Endothelial cell of umbilical vein (primary cell): ENCODE measurements around the gene CLBA1. TPM values are rescaled to one million over a fixed set of nuclear protein-coding genes. Genes with fewer than 3 reads are reported as not detected.

Source experiments
- BruUV-seq: library from RNA; stranded (reverse); fragments of 400-500 nt; replicated peaks from 2 replicates; lab custom pipeline; 2021; lab: Mats Ljungman, UMichigan
- CTCF ChIA-PET: fragments of 300-600, 350-600 bp; sonication (Branson Sonifier 250); formaldehyde crosslinking; loops from one replicate; lab custom pipeline; 2021; ENCODE audit warnings: antibody characterized with exemption, inconsistent platforms; lab: Charles Lee
- POLR2A ChIA-PET: fragments of 300-600, 350-600 bp; sonication (Branson Sonifier 250); formaldehyde crosslinking; loops from one replicate; lab custom pipeline; 2021; ENCODE audit warnings: antibody characterized with exemption, inconsistent platforms; lab: Charles Lee
- DNase-seq: peaks from one replicate; pipeline ENCODE4 v3.0.0-alpha.2; 2011; ENCODE audit warnings: low read depth, low spot score
- FAIRE-seq: peaks from 2 replicates; lab custom pipeline; 2011; peaks lifted over from hg19 to GRCh38; lab: Jason Lieb, UNC
- H2AFZ ChIP-seq: 2 replicates; pipeline ENCODE4 v1.6.0; 2012; ENCODE audit warnings: low read depth, low read length, control low read depth, inconsistent platforms
- H3K27ac ChIP-seq: 2 replicates; pipeline ENCODE4 v1.5.1; 2011; ENCODE audit warnings: low read depth, mild to moderate bottlenecking, control low read depth, low read length, moderate library complexity; ENCODE audit not compliant: insufficient read depth
- H3K27me3 ChIP-seq, 2 experiments: 2 replicates each; pipeline versions ENCODE4 v1.6.0 to v1.6.1; 2011; ENCODE audit warnings: low read length in 2 of 2, mixed read lengths in 1 of 2; ENCODE audit not compliant: control insufficient read depth in 2 of 2, insufficient read depth in 2 of 2
- H3K36me3 ChIP-seq, 2 experiments: 2 replicates in 1 of 2; 3 replicates in 1 of 2; pipeline ENCODE4 v1.5.1; 2011; ENCODE audit warnings: low read length in 2 of 2, mild to moderate bottlenecking in 1 of 2, moderate library complexity in 1 of 2; ENCODE audit not compliant: control insufficient read depth in 2 of 2, insufficient read depth in 2 of 2; ENCODE audit errors: extremely low read depth in 1 of 2
- H3K4me1 ChIP-seq: 3 replicates; pipeline ENCODE4 v1.5.1; 2011; ENCODE audit warnings: mild to moderate bottlenecking, low read length; ENCODE audit not compliant: control insufficient read depth, insufficient read depth; ENCODE audit errors: extremely low read depth
- H3K4me2 ChIP-seq: 2 replicates; pipeline ENCODE4 v1.6.1; 2011; ENCODE audit warnings: low read length, control low read depth, mixed read lengths; ENCODE audit not compliant: insufficient read depth
- H3K4me3 ChIP-seq, 3 experiments: fragments of 200-600 bp in 1 of 3; sonication (generic), shearing (Covaris generic) in 1 of 3; replicated peaks in 1 of 3; 2 replicates each; pipeline ENCODE4 v1.5.1; 2011 to 2016; ENCODE audit warnings: control low read depth in 3 of 3, low read length in 3 of 3, mild to moderate bottlenecking in 2 of 3, inconsistent platforms in 1 of 3, low read depth in 1 of 3, moderate library complexity in 1 of 3; ENCODE audit not compliant: insufficient read depth in 1 of 3
- H3K79me2 ChIP-seq: 2 replicates; pipeline ENCODE4 v1.6.0; 2012; ENCODE audit warnings: low read length, inconsistent platforms; ENCODE audit not compliant: control insufficient read depth, insufficient read depth
- H3K9ac ChIP-seq: replicated peaks from 2 replicates; pipeline ENCODE3; 2011; ENCODE audit warnings: low read length, control low read depth; ENCODE audit not compliant: insufficient read depth; ENCODE audit errors: extremely low read depth
- H3K9me1 ChIP-seq: replicated peaks from 3 replicates; pipeline ENCODE4 v1.6.0; 2011; ENCODE audit warnings: mild to moderate bottlenecking, low read length; ENCODE audit not compliant: control insufficient read depth, insufficient read depth; ENCODE audit errors: extremely low read depth
- H3K9me3 ChIP-seq: replicated peaks from 2 replicates; pipeline ENCODE4 v1.5.1; 2012; ENCODE audit warnings: low read length, inconsistent platforms; ENCODE audit not compliant: control insufficient read depth, insufficient read depth
- H4K20me1 ChIP-seq: replicated peaks from 2 replicates; pipeline ENCODE3; 2011; ENCODE audit warnings: mild to moderate bottlenecking, low read length; ENCODE audit not compliant: control insufficient read depth, insufficient read depth; ENCODE audit errors: extremely low read depth
- FOS ChIP-seq: IDR thresholded peaks from 2 replicates; pipeline ENCODE4 v1.6.1; 2011; ENCODE audit warnings: mild to moderate bottlenecking, low read length, moderate library complexity, borderline replicate concordance; ENCODE audit not compliant: insufficient read depth
- MAX ChIP-seq: IDR thresholded peaks from 2 replicates; pipeline ENCODE4 v1.6.1; 2011; ENCODE audit not compliant: insufficient read depth, insufficient read length
- MYC ChIP-seq: IDR thresholded peaks from one replicate; pipeline ENCODE4 v1.6.1; 2011; ENCODE audit warnings: mild to moderate bottlenecking, low read depth, low read length
- POLR2A ChIP-seq: IDR thresholded peaks from 2 replicates; pipeline ENCODE4 v1.6.1; 2012; ENCODE audit warnings: low read depth, mild to moderate bottlenecking, control low read depth, low read length
- POLR2AphosphoS5 ChIP-seq: IDR thresholded peaks from 2 replicates; pipeline ENCODE4 v1.6.1; 2012; ENCODE audit warnings: low read depth, mild to moderate bottlenecking, control low read depth, low read length, moderate library complexity; ENCODE audit not compliant: insufficient read depth
- dilution Hi-C: fragments of 300-500 bp; cut with MboI; formaldehyde crosslinking; loops from one replicate; pipeline ENCODE4 v1.15.0; 2019; ENCODE audit warnings: low sequenced_read_pairs; ENCODE audit not compliant: extremely low pct_ligation_motif_present
- intact Hi-C: fragments of 100-400 bp; cut with micrococcal nuclease; formaldehyde crosslinking; loops from one replicate; pipeline ENCODE4 v1.10.0; 2022
- polyA plus RNA-seq, 4 experiments: library from polyadenylated mRNA; depleted of rRNA in 3 of 4; stranded (reverse) in 3 of 4; unstranded in 1 of 4; fragments of >200 nt; gene quantifications; 2 replicates each; pipeline versions ENCODE4 v1.2.1 to v1.2.3, GENCODE V29; 2011 to 2012; ENCODE audit warnings: missing spikeins in 1 of 4
- total RNA-seq: library from RNA; stranded (reverse); gene quantifications from 2 replicates; pipeline ENCODE4 v1.2.3, GENCODE V29; 2021

The CLBA1 gene
- total and polyA plus RNA-seq, 2 donors (not counting 3 experiments of a cell fraction or from before 2014, with no cell fraction given), result 5.2 to 5.3 TPM

GRCh38 chr14:104973385-104974145 is 12.0 kb upstream of the CLBA1 start:
- Histone ChIP-seq H3K27me3 (no peaks in the 10 kb centered on the region), H3K4me3 (no peak overlapping the region), H4K20me1 (no peaks in the 10 kb centered on the region), H3K79me2 (peaks cover 16% of the 10 kb centered on the region), H3K9me1 (no peaks in the 10 kb centered on the region), H2AFZ (peak overlapping the region; percentile 42), H3K36me3 (no peaks in the 10 kb centered on the region), H3K9me3 (no peaks in the 10 kb centered on the region), H3K4me1 (peaks cover 61% of the 10 kb centered on the region), H3K4me2 (no peak overlapping the region), H3K27ac (peak overlapping the region; percentile 89), H3K9ac (no peak overlapping the region)
- ChIA-PET POLR2A (interaction anchor here (1.2 to 1.8 kb wide), 2 partner anchors 11 to 47 kb away, joined by 5 to 7 read pairs; partner anchors contain the start of genes CDCA4 and CLBA1), CTCF (interaction anchor here (0.6 to 4.7 kb wide), 13 partner anchors 12 to 507 kb away, joined by 3 to 97 read pairs (median 5); partner anchors contain the start of genes CDCA4 and CLBA1)
- BruUV-seq, result no TSS peak
- peak; percentile 86 for TF ChIP-seq POLR2AphosphoS5
- TF ChIP-seq MAX, result no peak
- FAIRE-seq, result no peak
- no peak for DNase-seq
- intact Hi-C loops (loop anchor here (2.0 to 10.0 kb wide), 3 partner anchors 47 to 209 kb away; partner anchors contain the start of genes CDCA4 and JAG2), dilution Hi-C loops (no loop called here)

GRCh38 chr14:104974146-104974541 is 11.4 kb upstream of the CLBA1 start:
- H4K20me1 ChIP-seq, result no peaks in the 10 kb centered on the region
- H3K9me3 ChIP-seq, result no peaks in the 10 kb centered on the region
- POLR2A ChIA-PET, result interaction anchor here (1.2 kb wide), 1 partner anchor 11 kb away, joined by 5 read pairs; the partner anchor contains the start of gene CLBA1
- no peaks in the 10 kb centered on the region for H3K36me3 ChIP-seq
- TF ChIP-seq FOS, result no peak
- no peak for TF ChIP-seq MAX
- TF ChIP-seq MYC, result no peak
- no peak for TF ChIP-seq POLR2A
- H3K27me3 ChIP-seq, result no peaks in the 10 kb centered on the region
- no peaks in the 10 kb centered on the region for H3K9me1 ChIP-seq
- H3K79me2 ChIP-seq, result peaks cover 11% of the 10 kb centered on the region
- H3K4me1 ChIP-seq, result peaks cover 55% of the 10 kb centered on the region
- DNase-seq, result no peak
- no peak overlapping the region for H3K4me2 ChIP-seq
- intact Hi-C loops, result loop anchor here (5.0 to 10.0 kb wide), 2 partner anchors 193 to 209 kb away; partner anchors contain the start of gene JAG2
- CTCF ChIA-PET, result interaction anchor here (1.2 to 4.7 kb wide), 12 partner anchors 11 to 206 kb away, joined by 3 to 97 read pairs (median 6); partner anchors contain the start of genes CDCA4 and CLBA1
- no peak for FAIRE-seq
- no peak overlapping the region for H3K9ac ChIP-seq
- peak overlapping the region; percentile 89 for H3K27ac ChIP-seq
- H2AFZ ChIP-seq, result peak overlapping the region; percentile 20
- no peak overlapping the region for H3K4me3 ChIP-seq
- BruUV-seq, result no TSS peak
- dilution Hi-C loops, result no loop called here
